Naive thymus-derived CD4-positive, alpha-beta T cell (primary cell): ENCODE measurements around the gene FHIP1B. TPM values are rescaled to one million over a fixed set of nuclear protein-coding genes. Genes with fewer than 3 reads are reported as not detected.

Source experiments
- ATAC-seq: fragments of 150-1000 bp; cut with Tn5 transposase; 2 replicates; pipeline ENCODE4 v1.10.0; 2021; ENCODE audit warnings: mild to moderate bottlenecking, moderate library complexity
- CTCF ChIA-PET: fragments of 350-600 bp; sonication (Branson Sonifier 250); formaldehyde crosslinking; loops from one replicate; lab custom pipeline; 2021; ENCODE audit warnings: antibody characterized with exemption; lab: Charles Lee
- POLR2A ChIA-PET: fragments of 350-600 bp; sonication (Branson Sonifier 250); formaldehyde crosslinking; loops from one replicate; lab custom pipeline; 2021; ENCODE audit warnings: antibody characterized with exemption, inconsistent platforms; lab: Charles Lee
- DNase-seq, 9 donors: peaks; one replicate each; pipeline versions ENCODE4 v3.0.0 to v3.0.0-alpha.2; 2020 to 2022; ENCODE audit warnings: mixed read lengths in 1 of 9
- H3K27ac ChIP-seq: one replicate; pipeline ENCODE4 v1.7.0; 2013; ENCODE audit warnings: mild to moderate bottlenecking, low read depth, low read length, moderate library complexity
- H3K27me3 ChIP-seq, 2 donors: one replicate each; pipeline ENCODE4 v1.7.0; 2013; ENCODE audit warnings: low read length in 2 of 2, mild to moderate bottlenecking in 2 of 2, moderate library complexity in 2 of 2; ENCODE audit not compliant: control insufficient read depth in 2 of 2, insufficient read depth in 2 of 2
- H3K36me3 ChIP-seq, 3 experiments: 1 replicate in 2 of 3; 2 replicates in 1 of 3; pipeline ENCODE4 v1.7.0; 2013; ENCODE audit warnings: low read length in 3 of 3, mild to moderate bottlenecking in 3 of 3, moderate library complexity in 1 of 3; ENCODE audit not compliant: insufficient read depth in 3 of 3, control insufficient read depth in 2 of 3
- H3K4me1 ChIP-seq, 2 donors: one replicate each; pipeline ENCODE4 v1.7.0; 2013; ENCODE audit warnings: low read length in 2 of 2, mild to moderate bottlenecking in 2 of 2, moderate library complexity in 1 of 2; ENCODE audit not compliant: control insufficient read depth in 2 of 2, insufficient read depth in 2 of 2
- H3K4me3 ChIP-seq: 2 replicates; pipeline ENCODE4 v1.7.0; 2013; ENCODE audit warnings: mild to moderate bottlenecking, low read length
- H3K9me3 ChIP-seq, 3 experiments: 1 replicate in 2 of 3; 2 replicates in 1 of 3; pipeline ENCODE4 v1.7.0; 2013; ENCODE audit warnings: low read length in 3 of 3; ENCODE audit not compliant: control insufficient read depth in 2 of 3
- H3K27ac Mint-ChIP-seq, 9 donors: one replicate each; pipeline ENCODE4 v1.8.0; 2020 to 2022; ENCODE audit warnings: mixed read lengths in 9 of 9, mild to moderate bottlenecking in 8 of 9, moderate library complexity in 5 of 9, inconsistent platforms in 2 of 9
- H3K27me3 Mint-ChIP-seq, 5 donors: one replicate each; pipeline ENCODE4 v1.8.0; 2021 to 2022; ENCODE audit warnings: mixed read lengths in 5 of 5, mild to moderate bottlenecking in 1 of 5
- H3K36me3 Mint-ChIP-seq, 5 donors: one replicate each; pipeline ENCODE4 v1.8.0; 2020 to 2022; ENCODE audit warnings: mixed read lengths in 5 of 5, mild to moderate bottlenecking in 3 of 5, inconsistent platforms in 1 of 5
- H3K4me1 Mint-ChIP-seq, 7 donors: one replicate each; pipeline ENCODE4 v1.8.0; 2020 to 2022; ENCODE audit warnings: mixed read lengths in 7 of 7, mild to moderate bottlenecking in 3 of 7, inconsistent platforms in 1 of 7
- H3K4me3 Mint-ChIP-seq, 10 donors: one replicate each; pipeline ENCODE4 v1.8.0; 2020 to 2022; ENCODE audit warnings: mild to moderate bottlenecking in 10 of 10, mixed read lengths in 10 of 10, moderate library complexity in 6 of 10, inconsistent platforms in 2 of 10
- H3K9me3 Mint-ChIP-seq, 11 donors: one replicate each; pipeline ENCODE4 v1.8.0; 2020 to 2022; ENCODE audit warnings: mixed read lengths in 11 of 11, mild to moderate bottlenecking in 4 of 11, inconsistent platforms in 1 of 11, moderate library complexity in 1 of 11
- intact Hi-C, 2 donors: fragments of 100-400 bp; cut with micrococcal nuclease; formaldehyde crosslinking; loops; one replicate each; pipeline ENCODE4 v1.15.1; 2023
- polyA plus RNA-seq, 2 donors: library from polyadenylated mRNA; unstranded; fragments of 300-500 nt; fragmentation: Illumina TruSeq; gene quantifications; one replicate each; pipeline ENCODE4 v1.2.3, GENCODE V29; 2021
- total RNA-seq, 6 experiments: library from RNA in 5 of 6; stranded (reverse) in 5 of 6; gene quantifications; 1 replicate in 5 of 6; 2 replicates in 1 of 6; pipeline ENCODE4 v1.2.3 and lab custom pipeline; 2021 to 2026

The FHIP1B gene
- total and polyA plus RNA-seq, 7 experiments from 2014 or later, result 9.7 to 52.4 (median 31.4) TPM

GRCh38 chr11:6225024-6225423, 9.4 kb downstream of the FHIP1B start:
- H3K27ac Mint-ChIP-seq, result no peak overlapping the region

GRCh38 chr11:6224421-6224820, 10.0 kb downstream of the FHIP1B start:
- no peak for DNase-seq
- H3K4me1 Mint-ChIP-seq, result peaks cover 23 to 69% (median 55%) of the 10 kb centered on the region in 7 donors

More at GRCh38 chr11:6225024-6225423, 9.4 kb downstream of the FHIP1B start:
- H3K27me3 Mint-ChIP-seq, result no peaks in the 10 kb centered on the region
- Histone ChIP-seq H3K36me3 (peaks cover 4 to 44% (median 22%) of the 10 kb centered on the region in 3 experiments), H3K4me1 (peaks cover 5 to 16% of the 10 kb centered on the region in 2 donors), H3K4me3 (no peak overlapping the region), H3K27me3 (no peaks in the 10 kb centered on the region), H3K27ac (no peak overlapping the region), H3K9me3 (no peaks in the 10 kb centered on the region)
- H3K36me3 Mint-ChIP-seq, result peaks cover 7 to 58% (median 32%) of the 10 kb centered on the region in 5 donors
- CTCF ChIA-PET, result no interaction called here
- peaks cover 23 to 69% (median 55%) of the 10 kb centered on the region in 7 donors for H3K4me1 Mint-ChIP-seq
- no peaks in the 10 kb centered on the region for H3K9me3 Mint-ChIP-seq
- POLR2A ChIA-PET, result interaction anchor here (0.6 kb wide), 1 partner anchor 1230 kb away, joined by 14 read pairs; no protein-coding TSS in a partner anchor
- ATAC-seq, result no peak
- DNase-seq, result no peak
- intact Hi-C loops, result no loop called here
- no peak overlapping the region for H3K4me3 Mint-ChIP-seq

GRCh38 chr11:6223854-6224253, 10.6 kb downstream of the FHIP1B start:
- Mint-ChIP-seq H3K4me3 (no peak overlapping the region), H3K27ac (no peak overlapping the region), H3K4me1 (peaks cover 25 to 68% (median 53%) of the 10 kb centered on the region in 7 donors), H3K9me3 (no peaks in the 10 kb centered on the region), H3K27me3 (no peaks in the 10 kb centered on the region), H3K36me3 (peaks cover 14 to 63% (median 43%) of the 10 kb centered on the region in 5 donors)
- CTCF ChIA-PET, result no interaction called here
- H3K4me1 ChIP-seq, result peaks cover 6 to 7% of the 10 kb centered on the region in 2 donors
- H3K36me3 ChIP-seq, result peaks cover 4 to 49% (median 29%) of the 10 kb centered on the region in 3 experiments
- H3K4me3 ChIP-seq, result no peak overlapping the region
- no peaks in the 10 kb centered on the region for H3K27me3 ChIP-seq
- H3K9me3 ChIP-seq, result no peaks in the 10 kb centered on the region
- intact Hi-C loops, result no loop called here
- no peak for DNase-seq
- ATAC-seq, result no peak
- no peak overlapping the region for H3K27ac ChIP-seq
- POLR2A ChIA-PET, result no interaction called here

More at GRCh38 chr11:6224421-6224820, 10.0 kb downstream of the FHIP1B start:
- ChIA-PET POLR2A (interaction anchor here (0.6 kb wide), 1 partner anchor 1231 kb away, joined by 14 read pairs; no protein-coding TSS in a partner anchor), CTCF (no interaction called here)
- H3K4me3 Mint-ChIP-seq, result no peak overlapping the region
- H3K27ac Mint-ChIP-seq, result no peak overlapping the region
- Histone ChIP-seq H3K4me3 (no peak overlapping the region), H3K27me3 (no peaks in the 10 kb centered on the region), H3K27ac (no peak overlapping the region), H3K4me1 (peaks cover 7 to 11% of the 10 kb centered on the region in 2 donors), H3K9me3 (no peaks in the 10 kb centered on the region), H3K36me3 (peaks cover 4 to 44% (median 24%) of the 10 kb centered on the region in 3 experiments)
- peaks cover 11 to 61% (median 38%) of the 10 kb centered on the region in 5 donors for H3K36me3 Mint-ChIP-seq
- ATAC-seq, result no peak
- no peaks in the 10 kb centered on the region for H3K27me3 Mint-ChIP-seq
- H3K9me3 Mint-ChIP-seq, result no peaks in the 10 kb centered on the region
- intact Hi-C loops, result no loop called here

GRCh38 chr11:6219359-6219758, 15.1 kb downstream of the FHIP1B start:
- H3K36me3 Mint-ChIP-seq, result peaks cover 21 to 65% (median 51%) of the 10 kb centered on the region in 5 donors
- Histone ChIP-seq H3K9me3 (no peaks in the 10 kb centered on the region), H3K27ac (no peak overlapping the region), H3K27me3 (no peaks in the 10 kb centered on the region), H3K36me3 (peaks cover 10 to 88% (median 35%) of the 10 kb centered on the region in 3 experiments), H3K4me3 (no peak overlapping the region), H3K4me1 (peaks cover 0 to 7% of the 10 kb centered on the region in 2 donors)
- H3K4me3 Mint-ChIP-seq, result peak overlapping the region in 4 of 10 donors; percentile 4 to 55 (median 38)
- DNase-seq (no peak), ATAC-seq (peak; percentile 34)
- CTCF ChIA-PET, result no interaction called here
- no peaks in the 10 kb centered on the region for H3K27me3 Mint-ChIP-seq
- no peaks in the 10 kb centered on the region for H3K9me3 Mint-ChIP-seq
- POLR2A ChIA-PET, result interaction anchor here (0.9 kb wide), 1 partner anchor 10 kb away, joined by 4 read pairs; no protein-coding TSS in a partner anchor
- H3K27ac Mint-ChIP-seq, result peak overlapping the region in 8 of 9 donors; percentile 22 to 76 (median 44)
- intact Hi-C loops, result no loop called here
- peaks cover 16 to 27% (median 23%) of the 10 kb centered on the region in 7 donors for H3K4me1 Mint-ChIP-seq

GRCh38 chr11:6217722-6218121, 16.7 kb downstream of the FHIP1B start:
- H3K9me3 ChIP-seq, result no peaks in the 10 kb centered on the region
- H3K27ac Mint-ChIP-seq, result no peak overlapping the region
- intact Hi-C loops, result no loop called here
- no peak for DNase-seq
- H3K9me3 Mint-ChIP-seq, result no peaks in the 10 kb centered on the region
- no peak overlapping the region for H3K4me3 ChIP-seq
- H3K27me3 ChIP-seq, result no peaks in the 10 kb centered on the region
- POLR2A ChIA-PET, result interaction anchor here (0.6 kb wide), 2 partner anchors 136 to 530 kb away, joined by 3 read pairs; no protein-coding TSS in a partner anchor
- H3K36me3 ChIP-seq, result peaks cover 6 to 86% (median 33%) of the 10 kb centered on the region in 3 experiments
- peaks cover 21 to 57% (median 51%) of the 10 kb centered on the region in 5 donors for H3K36me3 Mint-ChIP-seq
- H3K4me1 ChIP-seq, result peaks cover 0 to 7% of the 10 kb centered on the region in 2 donors
- CTCF ChIA-PET, result interaction anchor here (0.6 kb wide), 3 partner anchors 127 to 465 kb away, joined by 3 to 6 read pairs (median 4); no protein-coding TSS in a partner anchor
- H3K27ac ChIP-seq, result no peak overlapping the region
- H3K4me3 Mint-ChIP-seq, result no peak overlapping the region
- H3K27me3 Mint-ChIP-seq, result no peaks in the 10 kb centered on the region
- no peak for ATAC-seq
- peaks cover 16 to 27% (median 23%) of the 10 kb centered on the region in 7 donors for H3K4me1 Mint-ChIP-seq

- DNase-seq (no peak), ATAC-seq (no peak)
- H3K27me3 Mint-ChIP-seq, result no peaks in the 10 kb centered on the region
- CTCF ChIA-PET, result no interaction called here
- H3K4me3 ChIP-seq, result no peak overlapping the region
- peaks cover 6 to 86% (median 21%) of the 10 kb centered on the region in 3 experiments for H3K36me3 ChIP-seq
- peaks cover 0 to 7% of the 10 kb centered on the region in 2 donors for H3K4me1 ChIP-seq
- H3K27ac Mint-ChIP-seq, result no peak overlapping the region
- intact Hi-C loops, result no loop called here
- POLR2A ChIA-PET, result no interaction called here
- H3K9me3 Mint-ChIP-seq, result no peaks in the 10 kb centered on the region
- H3K4me3 Mint-ChIP-seq, result no peak overlapping the region
- H3K9me3 ChIP-seq, result no peaks in the 10 kb centered on the region
- H3K27ac ChIP-seq, result no peak overlapping the region
- peaks cover 11 to 23% (median 18%) of the 10 kb centered on the region in 7 donors for H3K4me1 Mint-ChIP-seq
- no peaks in the 10 kb centered on the region for H3K27me3 ChIP-seq
- H3K36me3 Mint-ChIP-seq, result peaks cover 18 to 45% (median 42%) of the 10 kb centered on the region in 5 donors
Observed at GRCh38 chr11:6216501-6216900, 17.9 kb downstream of the FHIP1B start.
